DOHH2 (cell line): ENCODE measurements around the gene FTO.

Experiments
- CTCF ChIP-seq: fragments of 200-600 bp; sonication (generic); IDR thresholded peaks from one replicate; pipeline ENCODE4 v1.5.1; 2014; ENCODE audit warnings: antibody characterized with exemption, mild to moderate bottlenecking, low read depth, low read length; ENCODE audit not compliant: poor library complexity, severe bottlenecking
- EZH2phosphoT487 ChIP-seq: fragments of 200-600 bp; sonication (generic); IDR thresholded peaks from 2 replicates; pipeline ENCODE4 v1.6.1; 2017; ENCODE audit warnings: borderline replicate concordance, mild to moderate bottlenecking, antibody characterized with exemption, low read length, moderate library complexity, mixed read lengths

GRCh38 chr16:54128629-54129234 is 424.8 kb downstream of the FTO start:
- TF ChIP-seq CTCF (no peak), EZH2phosphoT487 (no peak)
